K562 (cell line): ENCODE data around the gene NCL. TPM values are rescaled to one million over a fixed set of nuclear protein-coding genes. Genes with fewer than 3 reads are reported as not detected.
A peak's percentile ranks its signal among the peaks of the same experiment; 100 is the strongest.

ENCODE experiments used
- ATAC-seq: fragments of 200-7000 bp; cut with Tn5 transposase; 3 replicates; pipeline ENCODE4 v1.9.1; 2020; ENCODE audit warnings: moderate library complexity
- BruUV-seq: library from RNA; stranded (reverse); fragments of 400-500 nt; replicated peaks from 2 replicates; lab custom pipeline; 2021; lab: Mats Ljungman, UMichigan
- CTCF ChIA-PET: fragments of 300-600 bp; formaldehyde crosslinking; extraction: SDS; loops from one replicate; lab custom pipeline; 2021; ENCODE audit warnings: low intra/inter-chr PET ratio; lab: Yijun Ruan, JAX
- POLR2A ChIA-PET: fragments of 300-600, 350-650 bp; sonication (Branson Sonifier 250); formaldehyde crosslinking; extraction: SDS; loops from one replicate; lab custom pipeline; 2021; ENCODE audit warnings: antibody characterized with exemption, inconsistent platforms; lab: Yijun Ruan, JAX
- DNase-seq, 4 experiments: peaks; one replicate each; pipeline versions ENCODE4 v3.0.0 to v3.0.0-alpha.2; 2011 to 2018; ENCODE audit warnings: low spot score in 3 of 4, mixed read lengths in 3 of 4; ENCODE audit errors: extremely low read depth in 1 of 4
- FAIRE-seq: peaks from 2 replicates; lab custom pipeline; 2011; peaks lifted over from hg19 to GRCh38; lab: Jason Lieb, UNC
- H2AFZ ChIP-seq: 2 replicates; pipeline ENCODE4 v1.6.0; 2011; ENCODE audit warnings: low read depth, low read length, control low read depth, inconsistent platforms
- H3K27ac ChIP-seq: fragments of 200-600 bp; 3 replicates; pipeline ENCODE4 v1.8.0; 2011; ENCODE audit warnings: low read depth, mild to moderate bottlenecking, control low read depth, inconsistent platforms, low read length, moderate library complexity, mixed read lengths; ENCODE audit errors: extremely low read depth
- H3K27me3 ChIP-seq, 2 experiments: fragments of 300-600 bp in 1 of 2; 2 replicates in 1 of 2; 3 replicates in 1 of 2; pipeline versions ENCODE4 v1.6.0 to v1.8.0; 2011; ENCODE audit warnings: inconsistent platforms in 2 of 2, low read length in 2 of 2, mild to moderate bottlenecking in 1 of 2, mixed read lengths in 1 of 2, moderate library complexity in 1 of 2; ENCODE audit not compliant: control insufficient read depth in 2 of 2, insufficient read depth in 2 of 2
- H3K36me3 ChIP-seq: fragments of 300-600 bp; 3 replicates; pipeline ENCODE4 v1.8.0; 2011; ENCODE audit warnings: mild to moderate bottlenecking, low read length, inconsistent platforms; ENCODE audit not compliant: control insufficient read depth, insufficient read depth
- H3K4me1 ChIP-seq, 2 experiments: fragments of 200-600 bp in 1 of 2; replicated peaks in 1 of 2; 2 replicates in 1 of 2; 3 replicates in 1 of 2; pipeline versions ENCODE4 v1.5.1 to v1.8.0; 2011; ENCODE audit warnings: inconsistent platforms in 2 of 2, low read length in 2 of 2, mild to moderate bottlenecking in 1 of 2, mixed read lengths in 1 of 2, moderate library complexity in 1 of 2; ENCODE audit not compliant: control insufficient read depth in 2 of 2, insufficient read depth in 2 of 2
- H3K4me2 ChIP-seq: 2 replicates; pipeline ENCODE4 v1.6.1; 2011; ENCODE audit warnings: low read length, control low read depth, inconsistent platforms, mixed read lengths; ENCODE audit not compliant: insufficient read depth
- H3K4me3 ChIP-seq: fragments of 200-600 bp; sonication (generic), shearing (Covaris generic); 2 replicates; pipeline ENCODE4 v1.5.1; 2016; ENCODE audit warnings: control low read depth, inconsistent platforms
- H3K79me2 ChIP-seq: fragments of 200-600 bp; 3 replicates; pipeline ENCODE4 v1.8.0; 2011; ENCODE audit warnings: low read length, inconsistent platforms; ENCODE audit not compliant: control insufficient read depth, insufficient read depth
- H3K9ac ChIP-seq, 2 experiments: 2 replicates each; pipeline versions ENCODE4 v1.6.0 to v1.6.1; 2011; ENCODE audit warnings: low read depth in 2 of 2, low read length in 2 of 2, control low read depth in 1 of 2, inconsistent platforms in 1 of 2, mild to moderate bottlenecking in 1 of 2, mixed read lengths in 1 of 2; ENCODE audit not compliant: insufficient read depth in 1 of 2
- H3K9me1 ChIP-seq: one replicate; pipeline ENCODE4 v1.6.0; 2011; ENCODE audit warnings: inconsistent platforms, mild to moderate bottlenecking, low read length, moderate library complexity; ENCODE audit not compliant: control insufficient read depth, insufficient read depth
- H3K9me3 ChIP-seq: replicated peaks from 2 replicates; pipeline ENCODE4 v1.5.1; 2011; ENCODE audit warnings: low read depth, low read length, inconsistent platforms; ENCODE audit not compliant: control insufficient read depth, insufficient read depth
- H4K20me1 ChIP-seq: replicated peaks from 2 replicates; pipeline ENCODE4 v1.6.1; 2011; ENCODE audit warnings: low read length, inconsistent platforms, mixed read lengths; ENCODE audit not compliant: control insufficient read depth, insufficient read depth
- ARID2 ChIP-seq: fragments of 450-650 bp; IDR thresholded peaks from 2 replicates; pipeline ENCODE4 v1.6.1; 2017; ENCODE audit warnings: antibody characterized with exemption, mild to moderate bottlenecking
- DMBX1 ChIP-seq: fragments of 250-450 bp; sonication (Bioruptor Pico); IDR thresholded peaks from 2 replicates; pipeline ENCODE4 v1.8.0; 2022; ENCODE audit warnings: inconsistent platforms, mild to moderate bottlenecking, moderate library complexity, borderline replicate concordance
- WGBS: fragments of 100-300 bp; shearing (Covaris generic); methylation state at CpG from one replicate; pipeline ENCODE4 v1.1.6; 2016; ENCODE audit warnings: low coverage, mixed read lengths; ENCODE audit not compliant: insufficient coverage; ENCODE audit errors: missing lambda C conversion rate; 5-methylcytosine and 5-hydroxymethylcytosine counted together
- in situ Hi-C: fragments of 300-500 bp; cut with MboI; formaldehyde crosslinking; loops from 4 replicates; pipeline ENCODE4 v1.15.0; 2018; ENCODE audit warnings: inconsistent platforms, mixed read lengths
- intact Hi-C: fragments of 100-400 bp; cut with micrococcal nuclease; formaldehyde crosslinking; loops from 2 replicates; pipeline ENCODE4 v1.14.2; 2022
- polyA plus RNA-seq, 8 experiments: library from polyadenylated mRNA; depleted of rRNA in 4 of 8; stranded (reverse) in 5 of 8; unstranded in 3 of 8; fragments of >200 nt; fragmentation: Nextera tagmentation in 2 of 8; fragmentation: Illumina TruSeq in 1 of 8; extraction: Ambion mirVana in 2 of 8; extraction: Trizol in 1 of 8; gene quantifications; 2 replicates each; pipeline versions ENCODE4 v1.2.1 to v1.2.3, GENCODE V29; 2011 to 2014; ENCODE audit warnings: inconsistent platforms in 1 of 8, missing spikeins in 1 of 8
- total RNA-seq, 7 experiments: library from RNA; depleted of rRNA in 6 of 7; stranded (reverse); fragments of >200 nt in 6 of 7; fragmentation: Illumina TruSeq in 2 of 7; extraction: Trizol in 2 of 7; gene quantifications; 2 replicates each; pipeline versions ENCODE4 v1.2.1 to v1.2.3, GENCODE V29; 2011 to 2021; ENCODE audit warnings: low replicate concordance in 1 of 7

The NCL gene
- total and polyA plus RNA-seq, 9 of the 15 experiments (the other 6 are each of a cell fraction or from before 2014, with no cell fraction given) = 80.9 to 732 (median 361) TPM

- no peak for ATAC-seq
- intact Hi-C loops = loop anchor here (10.0 kb wide), 1 partner anchor 318 kb away; the partner anchor contains the start of genes COPS7B and PDE6D
- BruUV-seq = no TSS peak
Observed at GRCh38 chr2:231467016-231467545, 2.8 kb upstream of the NCL start.

GRCh38 chr2:231464576-231465540, 574 bp upstream of the NCL start:
- BruUV-seq = TSS peak; percentile 97
- no peaks in the 10 kb centered on the region for H3K9me3 ChIP-seq
- peaks cover 56% of the 10 kb centered on the region for H3K79me2 ChIP-seq
- ChIA-PET CTCF (no interaction called here), POLR2A (interaction anchor here (0.5 to 7.9 kb wide), 28 partner anchors 8 to 412 kb away, joined by 3 to 95 read pairs (median 4); partner anchors contain the start of gene PSMD1)
- peak overlapping the region; percentile 73 for H3K4me2 ChIP-seq
- ATAC-seq = peak; percentile 55
- no peaks in the 10 kb centered on the region for H3K27me3 ChIP-seq
- FAIRE-seq = no peak
- WGBS = 1% methylated on average over 24 of the region's 81 CpGs
- in situ Hi-C loops (no loop called here), intact Hi-C loops (loop anchor here (10.0 kb wide), 1 partner anchor 320 kb away; the partner anchor contains the start of genes COPS7B and PDE6D)
- peaks cover 31% of the 10 kb centered on the region for H4K20me1 ChIP-seq
- H3K27ac ChIP-seq = peak overlapping the region; percentile 96
- peak; percentile 88 to 95 (median 92) for DNase-seq
- peaks cover 13 to 32% of the 10 kb centered on the region in 2 experiments; a peak in 4 of 5 replicates for H3K4me1 ChIP-seq
- H3K4me3 ChIP-seq = peak overlapping the region; percentile 77
- H3K36me3 ChIP-seq = peaks cover 39% of the 10 kb centered on the region
- H3K9me1 ChIP-seq = peaks cover 5% of the 10 kb centered on the region
- H2AFZ ChIP-seq = peak overlapping the region; percentile 89
- H3K9ac ChIP-seq = peak overlapping the region; percentile 95 to 98

More at GRCh38 chr2:231467016-231467545, 2.8 kb upstream of the NCL start:
- TF ChIP-seq DMBX1 (CRISPR knock-in tag) (no peak), ARID2 (no peak)
- H3K4me1 ChIP-seq = peaks cover 9 to 28% of the 10 kb centered on the region in 2 experiments; a peak in 4 of 5 replicates
- H3K9me3 ChIP-seq = no peaks in the 10 kb centered on the region
- DNase-seq (no peak), FAIRE-seq (peak; percentile 11)
- H2AFZ ChIP-seq = no peak overlapping the region
- H3K27me3 ChIP-seq = no peaks in the 10 kb centered on the region
- H3K4me3 ChIP-seq = no peak overlapping the region
- H3K9me1 ChIP-seq = no peaks in the 10 kb centered on the region
- H3K79me2 ChIP-seq = peaks cover 34% of the 10 kb centered on the region
- peak overlapping the region in 1 of 2 experiments; percentile 61; a peak in 1 of 4 replicates for H3K9ac ChIP-seq
- WGBS = 58% methylated on average over 4 of the region's 4 CpGs
- in situ Hi-C loops = no loop called here
- ChIA-PET CTCF (no interaction called here), POLR2A (interaction anchor here (0.6 to 7.9 kb wide), 4 partner anchors 12 to 202 kb away, joined by 3 to 95 read pairs (median 38); no protein-coding TSS in a partner anchor)
- H3K4me2 ChIP-seq = no peak overlapping the region
- H3K36me3 ChIP-seq = peaks cover 16% of the 10 kb centered on the region
- H3K27ac ChIP-seq = no peak overlapping the region
- peaks cover 15% of the 10 kb centered on the region for H4K20me1 ChIP-seq
